Transverse colon (tissue), 4 donors: ENCODE results near the gene KRTAP5-11.
"Not testable (repeated sequence)": the region's sequence is repeated elsewhere in the genome, so short reads cannot be mapped to it uniquely, and the experiment has no call there.

Experiments
- CTCF ChIP-seq, 5 experiments: fragments of 200-600 bp in 3 of 5; fragments of 450-650 bp in 2 of 5; sonication (generic) in 3 of 5; IDR thresholded peaks; 1 replicate in 2 of 5; 2 replicates in 3 of 5; pipeline ENCODE4 v1.5.1; 2016 to 2017; ENCODE audit warnings: antibody characterized with exemption in 5 of 5, inconsistent platforms in 3 of 5, mild to moderate bottlenecking in 2 of 5, moderate library complexity in 1 of 5
- EP300 ChIP-seq: sonication (generic); formaldehyde crosslinking; IDR thresholded peaks from one replicate; pipeline ENCODE4 v1.6.1; 2017; ENCODE audit warnings: antibody characterized with exemption, low read depth
- POLR2A ChIP-seq: fragments of 450-650 bp; IDR thresholded peaks from one replicate; pipeline ENCODE4 v1.6.1; 2016; ENCODE audit warnings: antibody characterized with exemption, mild to moderate bottlenecking, moderate library complexity
- POLR2AphosphoS5 ChIP-seq, 3 donors: sonication (generic); formaldehyde crosslinking; IDR thresholded peaks; one replicate each; pipeline ENCODE4 v1.6.1; 2016; ENCODE audit warnings: antibody characterized with exemption in 3 of 3

- TF ChIP-seq CTCF (IDR thresholded peaks at IDR 0.05); POLR2A; POLR2AphosphoS5 (IDR thresholded peaks at IDR 0.05); EP300: not testable (repeated sequence)
Observed at GRCh38 chr11:71540521-71541304, 42.0 kb downstream of the KRTAP5-11 start.
